ENCODE results near the gene ATP23.
A peak's percentile ranks its signal among the peaks of the same experiment; 100 is the strongest.

Gene ATP23

GRCh38 chr12:57965766-57966165 is 24.4 kb downstream of the ATP23 start:
- no peak for TF ChIP-seq CTCF (conservative IDR thresholded peaks at IDR 0.05; ENCODE audit: control insufficient read depth, insufficient read depth, low read depth, low read length)
- H3K4me3 ChIP-seq (ENCODE audit: control insufficient read depth, low read depth, low read length): no peak overlapping the region
- no peak for DNase-seq (ENCODE audit: low read depth)

GRCh38 chr12:57966536-57966935 is 25.2 kb downstream of the ATP23 start:
- no peak for DNase-seq (ENCODE audit: low read depth)
- TF ChIP-seq CTCF (conservative IDR thresholded peaks at IDR 0.05; ENCODE audit: control insufficient read depth, insufficient read depth, low read depth, low read length): no peak
- H3K4me3 ChIP-seq (ENCODE audit: control insufficient read depth, low read depth, low read length): no peak overlapping the region

GRCh38 chr12:57983146-57983857 is 41.9 kb downstream of the ATP23 start:
- H3K4me3 ChIP-seq (ENCODE audit: control insufficient read depth, low read depth, low read length): no peak overlapping the region
- peak; percentile 64 for TF ChIP-seq CTCF (conservative IDR thresholded peaks at IDR 0.05; ENCODE audit: control insufficient read depth, insufficient read depth, low read depth, low read length)
- DNase-seq (ENCODE audit: low read depth): peak; percentile 70

- DNase-seq (ENCODE audit: low read depth): no peak
- no peak for TF ChIP-seq CTCF (conservative IDR thresholded peaks at IDR 0.05; ENCODE audit: control insufficient read depth, insufficient read depth, low read depth, low read length)
- no peak overlapping the region for H3K4me3 ChIP-seq (ENCODE audit: control insufficient read depth, low read depth, low read length)
Measured at GRCh38 chr12:57983858-57984505, 42.6 kb downstream of the ATP23 start.

GRCh38 chr12:57984629-57985151 is 43.3 kb downstream of the ATP23 start:
- DNase-seq (ENCODE audit: low read depth): no peak
- no peak overlapping the region for H3K4me3 ChIP-seq (ENCODE audit: control insufficient read depth, low read depth, low read length)
- TF ChIP-seq CTCF (conservative IDR thresholded peaks at IDR 0.05; ENCODE audit: control insufficient read depth, insufficient read depth, low read depth, low read length): no peak

GRCh38 chr12:57985685-57986084 is 44.3 kb downstream of the ATP23 start:
- TF ChIP-seq CTCF (conservative IDR thresholded peaks at IDR 0.05; ENCODE audit: control insufficient read depth, insufficient read depth, low read depth, low read length): no peak
- H3K4me3 ChIP-seq (ENCODE audit: control insufficient read depth, low read depth, low read length): no peak overlapping the region
- no peak for DNase-seq (ENCODE audit: low read depth)
